HG03066 (cell line): ENCODE results near the gene C2CD2.

ENCODE experiments used
- ATAC-seq: cut with Tn5 transposase; IDR thresholded peaks from one replicate; pipeline ENCODE4 v1.9.1; 2021; ENCODE audit warnings: low read depth; ENCODE audit not compliant: unreplicated experiment

Gene C2CD2

GRCh38 chr21:41851090-41851790 lies 102.6 kb downstream of the C2CD2 start:
- no peak for ATAC-seq

GRCh38 chr21:41850085-41850484 lies 103.7 kb downstream of the C2CD2 start:
- no peak for ATAC-seq

- ATAC-seq, result no peak
These were observed 104.7 kb downstream of the C2CD2 start for GRCh38 chr21:41848958-41849580.

- no peak for ATAC-seq
These were observed 105.3 kb downstream of the C2CD2 start for GRCh38 chr21:41848533-41848932.

GRCh38 chr21:41847066-41847804 lies 106.6 kb downstream of the C2CD2 start:
- ATAC-seq, result no peak

- no peak for ATAC-seq
These were observed 107.3 kb downstream of the C2CD2 start for GRCh38 chr21:41846536-41846935.

GRCh38 chr21:41846033-41846317 lies 107.8 kb downstream of the C2CD2 start:
- ATAC-seq, result no peak

GRCh38 chr21:41845310-41846032 lies 108.3 kb downstream of the C2CD2 start:
- ATAC-seq, result no peak

- ATAC-seq, result no peak
These were observed 110.2 kb downstream of the C2CD2 start for GRCh38 chr21:41843584-41843983.

GRCh38 chr21:41840880-41841279 lies 112.9 kb downstream of the C2CD2 start:
- ATAC-seq, result no peak

- no peak for ATAC-seq
These were observed 114.3 kb downstream of the C2CD2 start for GRCh38 chr21:41839387-41840000.

GRCh38 chr21:41837756-41838297 lies 116.0 kb downstream of the C2CD2 start:
- ATAC-seq, result no peak

- ATAC-seq, result no peak
These were observed 117.4 kb downstream of the C2CD2 start for GRCh38 chr21:41836166-41837015.

GRCh38 chr21:41835711-41836154 lies 118.1 kb downstream of the C2CD2 start:
- no peak for ATAC-seq
